ENCODE measurements around the gene AURKAIP1. TPM values are rescaled to one million over a fixed set of nuclear protein-coding genes. Genes with fewer than 3 reads are reported as not detected.

AURKAIP1 gene
- total and polyA plus RNA-seq, 2 of the 13 experiments (the other 11 are each of a cell fraction or from before 2014, with no cell fraction given) = 69.5 to 175 TPM

DNA sequence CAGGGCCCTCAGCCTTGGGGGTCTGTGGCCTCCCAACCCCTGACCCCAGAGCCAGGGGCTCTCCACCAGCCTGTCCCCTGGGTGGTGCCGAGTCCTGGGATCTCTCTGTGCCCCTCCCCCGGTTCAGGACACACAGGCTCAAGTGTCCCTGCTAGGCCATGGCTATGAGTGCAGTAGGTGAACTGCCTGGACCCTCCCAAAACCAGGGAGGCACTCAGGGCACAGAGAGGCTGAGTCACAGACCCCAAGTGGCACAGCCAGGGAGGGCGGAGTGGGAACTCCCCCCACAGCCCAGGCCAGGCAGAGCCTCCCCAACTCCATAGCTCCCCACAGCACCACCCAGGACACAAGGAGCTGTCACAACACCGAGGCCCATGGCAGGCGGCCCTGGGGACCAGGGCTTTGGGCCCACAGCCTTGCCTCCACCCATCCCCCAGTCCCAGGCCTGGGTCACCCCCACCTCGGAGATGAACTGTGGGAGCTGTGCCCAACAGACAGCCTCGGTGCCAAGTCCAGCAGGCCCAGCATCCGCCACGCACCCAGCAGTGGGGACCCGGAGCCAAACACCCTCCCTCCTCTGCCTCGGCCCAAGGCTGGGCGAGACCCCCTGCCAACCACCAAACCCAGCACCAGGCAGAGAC is 29.0 kb downstream of the AURKAIP1 start (continued):
- TF ChIP-seq, protein P1, sequence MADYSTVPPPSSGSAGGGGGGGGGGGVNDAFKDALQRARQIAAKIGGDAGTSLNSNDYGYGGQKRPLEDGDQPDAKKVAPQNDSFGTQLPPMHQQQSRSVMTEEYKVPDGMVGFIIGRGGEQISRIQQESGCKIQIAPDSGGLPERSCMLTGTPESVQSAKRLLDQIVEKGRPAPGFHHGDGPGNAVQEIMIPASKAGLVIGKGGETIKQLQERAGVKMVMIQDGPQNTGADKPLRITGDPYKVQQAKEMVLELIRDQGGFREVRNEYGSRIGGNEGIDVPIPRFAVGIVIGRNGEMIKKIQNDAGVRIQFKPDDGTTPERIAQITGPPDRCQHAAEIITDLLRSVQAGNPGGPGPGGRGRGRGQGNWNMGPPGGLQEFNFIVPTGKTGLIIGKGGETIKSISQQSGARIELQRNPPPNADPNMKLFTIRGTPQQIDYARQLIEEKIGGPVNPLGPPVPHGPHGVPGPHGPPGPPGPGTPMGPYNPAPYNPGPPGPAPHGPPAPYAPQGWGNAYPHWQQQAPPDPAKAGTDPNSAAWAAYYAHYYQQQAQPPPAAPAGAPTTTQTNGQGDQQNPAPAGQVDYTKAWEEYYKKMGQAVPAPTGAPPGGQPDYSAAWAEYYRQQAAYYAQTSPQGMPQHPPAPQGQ (CRISPR knock-in tag; IDR thresholded peaks at IDR 0.05; ENCODE audit: borderline replicate concordance) = no peak
- TF ChIP-seq SOX13 (IDR thresholded peaks at IDR 0.05) (no peak), SOX13 (CRISPR knock-in tag; conservative IDR thresholded peaks at IDR 0.05 in 1 of 2, IDR thresholded peaks at IDR 0.05 in 1 of 2) (no peak), NR1H2 (CRISPR knock-in tag; IDR thresholded peaks at IDR 0.05; ENCODE audit: borderline replicate concordance, low read depth) (0 out of 2 replicates have a peak, but pooled peaks have one; percentile 33), ZNF589 (CRISPR knock-in tag; conservative IDR thresholded peaks at IDR 0.05) (no peak), HNRNPL (IDR thresholded peaks at IDR 0.05; ENCODE audit: low read depth, low read length) (0 out of 2 replicates have a peak, but pooled peaks have one; percentile 7), ELF4 (CRISPR knock-in tag; IDR thresholded peaks at IDR 0.05; ENCODE audit: borderline replicate concordance) (no peak), RBM22 (optimal IDR thresholded peaks at IDR 0.05; ENCODE audit: low read length) (peak; percentile 28)
- TF ChIP-seq, protein P2, sequence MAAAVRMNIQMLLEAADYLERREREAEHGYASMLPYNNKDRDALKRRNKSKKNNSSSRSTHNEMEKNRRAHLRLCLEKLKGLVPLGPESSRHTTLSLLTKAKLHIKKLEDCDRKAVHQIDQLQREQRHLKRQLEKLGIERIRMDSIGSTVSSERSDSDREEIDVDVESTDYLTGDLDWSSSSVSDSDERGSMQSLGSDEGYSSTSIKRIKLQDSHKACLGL (CRISPR knock-in tag; IDR thresholded peaks at IDR 0.05) = no peak

DNA sequence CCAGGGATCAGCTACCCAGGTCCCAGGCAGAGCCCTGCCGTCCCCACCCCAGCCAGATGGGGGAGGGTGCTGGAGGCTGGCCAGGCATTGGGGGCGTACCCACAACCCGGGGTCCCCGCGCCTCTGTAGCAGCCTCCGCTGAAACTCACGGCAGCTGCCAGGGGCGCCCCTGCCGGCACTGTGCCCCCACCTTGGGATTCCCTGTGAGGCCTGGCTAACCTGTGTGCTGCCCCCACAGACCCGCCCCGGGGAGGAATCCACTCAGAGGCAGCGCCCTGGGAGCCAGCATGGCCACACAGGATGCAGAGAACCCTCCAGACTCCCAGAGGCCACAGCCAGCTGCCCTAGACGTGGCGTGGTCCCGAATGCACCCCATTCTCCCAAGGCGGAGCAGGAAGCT is 29.6 kb downstream of the AURKAIP1 start:
- Histone ChIP-seq H3K9ac (ENCODE audit: insufficient read depth, low read depth, low read length) (no peak overlapping the region; the same call in 1 of the 2 replicates), H2AFZ (ENCODE audit: low read length) (no peak overlapping the region), H3K36me3 (replicated peaks in 1 of 2; ENCODE audit: control insufficient read depth in 1 of 2, insufficient read depth in 2 of 2, low read length in 2 of 2) (peaks cover 8 to 15% of the 10 kb centered on the region in 2 experiments), H3K79me2 (ENCODE audit: insufficient read depth, low read length) (peaks cover 48% of the 10 kb centered on the region), H3K27me3 (ENCODE audit: control insufficient read depth in 1 of 2, insufficient read depth in 2 of 2, low read length in 2 of 2) (no peaks in the 10 kb centered on the region), H3K4me1 (ENCODE audit: insufficient read depth, low read length) (peaks cover 42% of the 10 kb centered on the region), H3K27ac (ENCODE audit: extremely low read length, insufficient read depth, low read length) (peak overlapping the region; percentile 13), H3K9me3 (ENCODE audit: low read length) (no peaks in the 10 kb centered on the region), H3K4me3 (replicated peaks in 1 of 3; ENCODE audit: insufficient read depth in 1 of 3, low read depth in 2 of 3, low read length in 3 of 3) (no peak overlapping the region), H4K20me1 (ENCODE audit: insufficient read depth, low read length) (peaks cover 29% of the 10 kb centered on the region; the same call in 1 of the 2 replicates), H3K4me2 (ENCODE audit: low read depth, low read length) (peak overlapping the region; percentile 57)
- in situ Hi-C loops (cut with HindIII; ENCODE audit: extremely low pct_ligation_motif_present, low pct_unique_long_range_greater_than_20kb) = no loop called here
- TF ChIP-seq ZNF251 (CRISPR knock-in tag; IDR thresholded peaks at IDR 0.05) = no peak
- no peak for TF ChIP-seq TMF1 (CRISPR knock-in tag; IDR thresholded peaks at IDR 0.05; ENCODE audit: low read depth)
- TF ChIP-seq RBFOX2 (IDR thresholded peaks at IDR 0.05; ENCODE audit: low read depth, low read length) = 0 out of 2 replicates have a peak, but pooled peaks have one; percentile 6
- TF ChIP-seq SYNCRIP (IDR thresholded peaks at IDR 0.05; ENCODE audit: insufficient read depth, low read depth, low read length) = no peak
- TF ChIP-seq ZNF678 (CRISPR knock-in tag; IDR thresholded peaks at IDR 0.05) = no peak
- no peak for TF ChIP-seq FIP1L1 (IDR thresholded peaks at IDR 0.05; ENCODE audit: borderline replicate concordance, insufficient read depth, low read depth, low read length)
- peak; percentile 59 for TF ChIP-seq AGO2 (optimal IDR thresholded peaks at IDR 0.05; ENCODE audit: low read depth, low read length)
- TF ChIP-seq ZNF556 (CRISPR knock-in tag; IDR thresholded peaks at IDR 0.05; ENCODE audit: borderline replicate concordance) = no peak
- TF ChIP-seq NONO (IDR thresholded peaks at IDR 0.05) = no peak
- peak; percentile 40 for TF ChIP-seq NONO (CRISPR knock-in tag; conservative IDR thresholded peaks at IDR 0.05)
- ChIA-PET CTCF (ENCODE audit: low intra/inter-chr PET ratio, low total read pairs) (interaction anchor here (2.5 kb wide), 1 partner anchor 27 kb away, joined by 11 read pairs; no protein-coding TSS in a partner anchor), POLR2A (interaction anchor here (1.0 to 1.4 kb wide), 2 partner anchors 10 to 26 kb away, joined by 4 to 5 read pairs; no protein-coding TSS in a partner anchor)
- no peak for FAIRE-seq
- no TSS peak for BruUV-seq (replicated peaks)
- intact Hi-C loops (cut with micrococcal nuclease; ENCODE audit: unreplicated experiment) = loop anchor here (2.0 kb wide), 1 partner anchor 21 kb away; the partner anchor contains the start of genes CPTP and INTS11
- 80% methylated on average over 1 of the region's 16 CpGs for WGBS (ENCODE audit: low lambda C conversion rate)
- DNase-seq (ENCODE audit: low spot score) = no peak
- ATAC-seq = no peak
